NCI-H82 treated with DMSO at 0.1 percent for 48 hours (cell line): ENCODE measurements around the gene SLC6A1.

Experiments used
- DNase-seq: peaks from one replicate; lab custom pipeline; 2025; ENCODE audit not compliant: unreplicated experiment; lab: John Stamatoyannopoulos, UW

The SLC6A1 gene

GRCh38 chr3:11015369-11015768 lies 22.8 kb downstream of the SLC6A1 start:
- DNase-seq = no peak

GRCh38 chr3:11016727-11017126 lies 24.2 kb downstream of the SLC6A1 start:
- no peak for DNase-seq

- DNase-seq = no peak
These were observed 26.7 kb downstream of the SLC6A1 start for GRCh38 chr3:11019116-11019819.

- no peak for DNase-seq
These were observed 28.2 kb downstream of the SLC6A1 start for GRCh38 chr3:11020764-11021163.

GRCh38 chr3:11021611-11022011 lies 29.1 kb downstream of the SLC6A1 start:
- DNase-seq = no peak

- no peak for DNase-seq
These were observed 29.6 kb downstream of the SLC6A1 start for GRCh38 chr3:11022115-11022514.

- DNase-seq = no peak
These were observed 31.6 kb downstream of the SLC6A1 start for GRCh38 chr3:11024181-11024580.

- no peak for DNase-seq
These were observed 37.4 kb downstream of the SLC6A1 start for GRCh38 chr3:11029948-11030347.

GRCh38 chr3:11033871-11034270 lies 41.3 kb downstream of the SLC6A1 start:
- DNase-seq = no peak

- DNase-seq = peak; percentile 73
These were observed 41.9 kb downstream of the SLC6A1 start for GRCh38 chr3:11034309-11034985.

- DNase-seq = no peak
These were observed 43.4 kb downstream of the SLC6A1 start for GRCh38 chr3:11035757-11036505.

- DNase-seq = no peak
These were observed 44.8 kb downstream of the SLC6A1 start for GRCh38 chr3:11037241-11037873.

- DNase-seq = no peak
These were observed 45.4 kb downstream of the SLC6A1 start for GRCh38 chr3:11037976-11038375.

- no peak for DNase-seq
These were observed 53.0 kb downstream of the SLC6A1 start for GRCh38 chr3:11045536-11045935.

GRCh38 chr3:11047500-11047899 lies 55.0 kb downstream of the SLC6A1 start:
- DNase-seq = no peak

- DNase-seq = no peak
These were observed 58.2 kb downstream of the SLC6A1 start for GRCh38 chr3:11050666-11051323.

GRCh38 chr3:11053926-11054503 lies 61.5 kb downstream of the SLC6A1 start:
- no peak for DNase-seq

- DNase-seq = no peak
These were observed 62.3 kb downstream of the SLC6A1 start for GRCh38 chr3:11054739-11055438.

GRCh38 chr3:11055496-11055895 lies 62.9 kb downstream of the SLC6A1 start:
- DNase-seq = no peak

GRCh38 chr3:11056531-11057050 lies 64.0 kb downstream of the SLC6A1 start:
- no peak for DNase-seq
